Epithelial cell of esophagus (primary cell): ENCODE data around the gene TRPM1.

Source experiments
- DNase-seq: peaks from one replicate; pipeline ENCODE4 v3.0.0; 2010; ENCODE audit warnings: low read depth
- H3K4me3 ChIP-seq: 2 replicates; pipeline ENCODE4 v1.5.1; 2011; ENCODE audit warnings: mild to moderate bottlenecking, low read length, control low read depth
- TF ChIP-seq, protein P1 (sequence below): IDR thresholded peaks from 2 replicates; pipeline ENCODE4 v1.5.1; 2011; ENCODE audit warnings: low read depth, mild to moderate bottlenecking, low read length, control low read depth, inconsistent platforms; ENCODE audit not compliant: insufficient read depth; ENCODE audit errors: missing control alignments

Gene TRPM1

DNA sequence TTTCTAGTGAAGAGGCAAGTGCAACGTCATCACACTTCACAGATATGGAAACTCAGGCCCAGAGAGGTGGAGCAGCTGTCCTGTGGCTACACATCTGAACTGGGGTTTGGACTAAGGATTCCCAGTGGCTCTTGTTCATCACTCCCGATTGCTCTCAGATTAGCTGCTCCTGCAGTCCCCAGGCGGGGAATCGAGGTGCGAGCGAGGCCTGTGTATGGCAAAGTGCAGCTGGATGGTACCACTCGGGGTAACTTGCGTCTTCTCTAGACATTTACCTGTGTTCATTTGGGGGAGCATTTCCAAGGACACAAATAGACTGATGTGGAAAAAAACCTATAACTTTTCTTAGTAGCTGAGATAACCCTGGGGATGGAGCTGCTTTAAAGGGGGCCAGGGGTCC is 45.9 kb upstream of the TRPM1 start:
- no peak overlapping the region for H3K4me3 ChIP-seq
- TF ChIP-seq, protein P1, sequence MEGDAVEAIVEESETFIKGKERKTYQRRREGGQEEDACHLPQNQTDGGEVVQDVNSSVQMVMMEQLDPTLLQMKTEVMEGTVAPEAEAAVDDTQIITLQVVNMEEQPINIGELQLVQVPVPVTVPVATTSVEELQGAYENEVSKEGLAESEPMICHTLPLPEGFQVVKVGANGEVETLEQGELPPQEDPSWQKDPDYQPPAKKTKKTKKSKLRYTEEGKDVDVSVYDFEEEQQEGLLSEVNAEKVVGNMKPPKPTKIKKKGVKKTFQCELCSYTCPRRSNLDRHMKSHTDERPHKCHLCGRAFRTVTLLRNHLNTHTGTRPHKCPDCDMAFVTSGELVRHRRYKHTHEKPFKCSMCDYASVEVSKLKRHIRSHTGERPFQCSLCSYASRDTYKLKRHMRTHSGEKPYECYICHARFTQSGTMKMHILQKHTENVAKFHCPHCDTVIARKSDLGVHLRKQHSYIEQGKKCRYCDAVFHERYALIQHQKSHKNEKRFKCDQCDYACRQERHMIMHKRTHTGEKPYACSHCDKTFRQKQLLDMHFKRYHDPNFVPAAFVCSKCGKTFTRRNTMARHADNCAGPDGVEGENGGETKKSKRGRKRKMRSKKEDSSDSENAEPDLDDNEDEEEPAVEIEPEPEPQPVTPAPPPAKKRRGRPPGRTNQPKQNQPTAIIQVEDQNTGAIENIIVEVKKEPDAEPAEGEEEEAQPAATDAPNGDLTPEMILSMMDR, result no peak
- no peak for DNase-seq

GRCh38 chr15:31145271-31145911 is 43.9 kb upstream of the TRPM1 start:
- H3K4me3 ChIP-seq, result no peak overlapping the region
- DNase-seq, result peak; percentile 34
- TF ChIP-seq, protein P1, result peak; percentile 31

DNA sequence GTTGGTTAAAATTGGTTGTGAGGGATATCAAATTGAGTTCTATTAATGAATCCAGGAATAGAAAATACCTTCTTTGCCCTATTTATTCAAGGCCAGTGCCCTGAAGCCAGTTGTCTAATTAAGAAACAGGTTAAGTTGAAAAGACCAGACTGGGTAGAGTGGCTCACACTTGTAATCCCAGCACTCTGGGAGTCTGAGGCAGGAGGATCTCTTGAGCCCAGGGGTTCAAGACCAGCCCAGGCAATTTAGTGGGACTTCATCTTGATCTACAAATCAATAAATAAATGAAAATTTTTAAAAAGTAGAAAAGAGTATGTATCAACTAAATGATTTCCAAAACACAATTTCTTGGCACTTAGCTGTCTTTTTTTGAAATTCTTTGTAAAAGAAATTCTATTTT is 40.3 kb upstream of the TRPM1 start:
- no peak for DNase-seq
- H3K4me3 ChIP-seq, result no peak overlapping the region

GRCh38 chr15:31136607-31137328 is 35.2 kb upstream of the TRPM1 start:
- TF ChIP-seq, protein P1, result no peak
- DNase-seq, result no peak
- H3K4me3 ChIP-seq, result no peak overlapping the region

More for the DNA sequence above, 40.3 kb upstream of the TRPM1 start:
- TF ChIP-seq, protein P1, result no peak

DNA sequence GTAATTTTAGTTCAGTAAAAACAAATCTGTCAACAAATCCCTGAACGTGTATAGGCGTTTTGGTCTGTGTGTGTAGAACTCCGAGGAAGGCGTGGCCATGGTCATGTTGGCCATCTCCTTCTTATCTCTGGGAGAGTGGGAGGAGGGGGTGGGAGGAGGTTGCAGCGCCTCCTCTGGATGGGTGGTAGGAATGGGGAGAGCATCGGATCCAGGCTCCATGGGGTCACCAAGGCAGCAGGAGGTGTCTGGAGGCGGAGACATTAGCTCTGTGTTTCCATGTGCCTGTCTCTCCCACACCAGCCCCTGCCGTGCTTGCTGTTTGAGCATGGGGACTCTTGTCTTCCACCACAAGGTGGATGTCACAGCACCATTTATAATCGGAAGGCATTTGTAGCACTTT is 34.5 kb upstream of the TRPM1 start:
- TF ChIP-seq, protein P1, result no peak
- H3K4me3 ChIP-seq, result no peak overlapping the region
- DNase-seq, result no peak

GRCh38 chr15:31135523-31135922 is 34.0 kb upstream of the TRPM1 start:
- TF ChIP-seq, protein P1, result no peak
- DNase-seq, result no peak
- H3K4me3 ChIP-seq, result no peak overlapping the region

DNA sequence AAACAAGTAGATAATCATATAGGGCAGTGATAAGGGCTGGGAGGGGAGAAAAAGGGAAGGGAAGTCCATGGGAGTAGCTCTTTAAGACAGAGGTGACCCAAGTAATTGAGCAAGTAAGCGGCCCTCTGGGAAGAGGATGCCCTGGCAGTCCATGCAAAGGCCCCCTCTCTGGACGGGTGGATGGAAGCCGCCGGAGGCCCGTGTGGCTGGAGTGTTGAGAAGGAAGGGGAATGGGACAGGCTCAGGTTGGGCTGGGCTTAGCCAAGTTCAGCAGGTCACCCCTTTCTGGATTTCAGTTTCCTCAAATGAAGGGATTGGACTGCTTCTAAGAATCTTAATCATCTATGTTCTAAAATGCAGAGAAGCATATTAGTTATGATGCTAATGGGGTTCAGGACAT is 32.4 kb upstream of the TRPM1 start:
- DNase-seq, result no peak
- H3K4me3 ChIP-seq, result no peak overlapping the region
- TF ChIP-seq, protein P1, result no peak
